Measurements from ENCODE around the gene ABL2. TPM values are rescaled to one million over a fixed set of nuclear protein-coding genes. Genes with fewer than 3 reads are reported as not detected.

ABL2 gene
- polyA plus RNA-seq, 2 of the 4 experiments (the other 2 are of a cell fraction), result 12.4 TPM

GRCh38 chr1:179253286-179253972, 24.0 kb upstream of the ABL2 start:
- WGBS (ENCODE audit: missing lambda C conversion rate), result 67% methylated on average over 8 of the region's 8 CpGs
- H3K27ac ChIP-seq, result no peak overlapping the region
- CTCF ChIA-PET, result interaction anchor here (0.6 to 3.5 kb wide), 3 partner anchors 9 to 116 kb away, joined by 3 to 44 read pairs (median 12); no protein-coding TSS in a partner anchor
- no peak for DNase-seq (ENCODE audit: low read depth in 1 of 2, low spot score in 1 of 2)
- no peak overlapping the region for H3K4me3 ChIP-seq
- TF ChIP-seq, protein P1, sequence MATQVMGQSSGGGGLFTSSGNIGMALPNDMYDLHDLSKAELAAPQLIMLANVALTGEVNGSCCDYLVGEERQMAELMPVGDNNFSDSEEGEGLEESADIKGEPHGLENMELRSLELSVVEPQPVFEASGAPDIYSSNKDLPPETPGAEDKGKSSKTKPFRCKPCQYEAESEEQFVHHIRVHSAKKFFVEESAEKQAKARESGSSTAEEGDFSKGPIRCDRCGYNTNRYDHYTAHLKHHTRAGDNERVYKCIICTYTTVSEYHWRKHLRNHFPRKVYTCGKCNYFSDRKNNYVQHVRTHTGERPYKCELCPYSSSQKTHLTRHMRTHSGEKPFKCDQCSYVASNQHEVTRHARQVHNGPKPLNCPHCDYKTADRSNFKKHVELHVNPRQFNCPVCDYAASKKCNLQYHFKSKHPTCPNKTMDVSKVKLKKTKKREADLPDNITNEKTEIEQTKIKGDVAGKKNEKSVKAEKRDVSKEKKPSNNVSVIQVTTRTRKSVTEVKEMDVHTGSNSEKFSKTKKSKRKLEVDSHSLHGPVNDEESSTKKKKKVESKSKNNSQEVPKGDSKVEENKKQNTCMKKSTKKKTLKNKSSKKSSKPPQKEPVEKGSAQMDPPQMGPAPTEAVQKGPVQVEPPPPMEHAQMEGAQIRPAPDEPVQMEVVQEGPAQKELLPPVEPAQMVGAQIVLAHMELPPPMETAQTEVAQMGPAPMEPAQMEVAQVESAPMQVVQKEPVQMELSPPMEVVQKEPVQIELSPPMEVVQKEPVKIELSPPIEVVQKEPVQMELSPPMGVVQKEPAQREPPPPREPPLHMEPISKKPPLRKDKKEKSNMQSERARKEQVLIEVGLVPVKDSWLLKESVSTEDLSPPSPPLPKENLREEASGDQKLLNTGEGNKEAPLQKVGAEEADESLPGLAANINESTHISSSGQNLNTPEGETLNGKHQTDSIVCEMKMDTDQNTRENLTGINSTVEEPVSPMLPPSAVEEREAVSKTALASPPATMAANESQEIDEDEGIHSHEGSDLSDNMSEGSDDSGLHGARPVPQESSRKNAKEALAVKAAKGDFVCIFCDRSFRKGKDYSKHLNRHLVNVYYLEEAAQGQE (IDR thresholded peaks at IDR 0.05), result no peak
- TF ChIP-seq JUNB (IDR thresholded peaks at IDR 0.05) (no peak), MAZ (IDR thresholded peaks at IDR 0.05; ENCODE audit: borderline replicate concordance, low read depth, low read length) (no peak), CHD2 (IDR thresholded peaks at IDR 0.05; ENCODE audit: low read length, partially characterized antibody) (no peak), PBX3 (IDR thresholded peaks at IDR 0.05) (no peak), HOXA7 (CRISPR knock-in tag; IDR thresholded peaks at IDR 0.05) (no peak), RNF2 (IDR thresholded peaks at IDR 0.05; ENCODE audit: borderline replicate concordance, low read depth) (no peak), JUN (IDR thresholded peaks at IDR 0.05) (no peak), HOXB13 (CRISPR knock-in tag; IDR thresholded peaks at IDR 0.05; ENCODE audit: low read depth) (no peak), FOSL2 (IDR thresholded peaks at IDR 0.05) (no peak), FOSL2 (CRISPR knock-in tag; IDR thresholded peaks at IDR 0.05) (no peak), MAFK (IDR thresholded peaks at IDR 0.05; ENCODE audit: partially characterized antibody) (no peak), CHD4 (IDR thresholded peaks at IDR 0.05; ENCODE audit: borderline replicate concordance) (no peak), NPAS2 (CRISPR knock-in tag; IDR thresholded peaks at IDR 0.05; ENCODE audit: borderline replicate concordance) (no peak), MAX (IDR thresholded peaks at IDR 0.05) (no peak), MYC (IDR thresholded peaks at IDR 0.05; ENCODE audit: borderline replicate concordance, low read length) (no peak), BCL3 (IDR thresholded peaks at IDR 0.05) (no peak), FOXS1 (CRISPR knock-in tag; IDR thresholded peaks at IDR 0.05) (no peak), FOSB (CRISPR knock-in tag; IDR thresholded peaks at IDR 0.05) (no peak), ZC3H11A (IDR thresholded peaks at IDR 0.05) (no peak), BHLHE40 (IDR thresholded peaks at IDR 0.05; ENCODE audit: low read depth, low read length) (no peak)
- POLR2A ChIA-PET, result no interaction called here
- H3K9me3 ChIP-seq, result no peaks in the 10 kb centered on the region
- no peak for ATAC-seq
- no peak overlapping the region for H3K4me2 ChIP-seq
- H3K4me1 ChIP-seq, result no peaks in the 10 kb centered on the region
- no peak for FAIRE-seq

- FAIRE-seq, result no peak
- no peak for DNase-seq (ENCODE audit: low read depth in 1 of 2, low spot score in 1 of 2)
- CTCF ChIA-PET, result interaction anchor here (0.6 to 3.5 kb wide), 16 partner anchors 9 to 558 kb away, joined by 3 to 44 read pairs (median 6); partner anchors contain the start of gene SOAT1
- Histone ChIP-seq H3K4me1 (no peaks in the 10 kb centered on the region), H3K4me2 (no peak overlapping the region), H3K4me3 (no peak overlapping the region), H3K9me3 (no peaks in the 10 kb centered on the region), H3K27ac (no peak overlapping the region)
- POLR2A ChIA-PET, result no interaction called here
- 89% methylated on average over 4 of the region's 4 CpGs for WGBS (ENCODE audit: missing lambda C conversion rate)
- no peak for ATAC-seq
- TF ChIP-seq FOSB (CRISPR knock-in tag; IDR thresholded peaks at IDR 0.05) (no peak), RARB (CRISPR knock-in tag; IDR thresholded peaks at IDR 0.05) (no peak), CBX8 (IDR thresholded peaks at IDR 0.05) (no peak), TP53 (CRISPR knock-in tag; IDR thresholded peaks at IDR 0.05) (no peak), SREBF2 (IDR thresholded peaks at IDR 0.05) (no peak), BCL3 (IDR thresholded peaks at IDR 0.05) (no peak), GATA3 (IDR thresholded peaks at IDR 0.05; ENCODE audit: borderline replicate concordance) (no peak), KDM1A (IDR thresholded peaks at IDR 0.05; ENCODE audit: low read depth) (no peak), EHF (CRISPR knock-in tag; IDR thresholded peaks at IDR 0.05) (no peak)
Observed at GRCh38 chr1:179252606-179253005, 23.1 kb upstream of the ABL2 start.

Measured in A549 (cell line).